ENCODE data around the gene CIAPIN1. TPM values are rescaled to one million over a fixed set of nuclear protein-coding genes. Genes with fewer than 3 reads are reported as not detected.

CIAPIN1 gene
- total and polyA plus RNA-seq, 8 donors = 48.6 to 87.7 (median 74.6) TPM

DNA sequence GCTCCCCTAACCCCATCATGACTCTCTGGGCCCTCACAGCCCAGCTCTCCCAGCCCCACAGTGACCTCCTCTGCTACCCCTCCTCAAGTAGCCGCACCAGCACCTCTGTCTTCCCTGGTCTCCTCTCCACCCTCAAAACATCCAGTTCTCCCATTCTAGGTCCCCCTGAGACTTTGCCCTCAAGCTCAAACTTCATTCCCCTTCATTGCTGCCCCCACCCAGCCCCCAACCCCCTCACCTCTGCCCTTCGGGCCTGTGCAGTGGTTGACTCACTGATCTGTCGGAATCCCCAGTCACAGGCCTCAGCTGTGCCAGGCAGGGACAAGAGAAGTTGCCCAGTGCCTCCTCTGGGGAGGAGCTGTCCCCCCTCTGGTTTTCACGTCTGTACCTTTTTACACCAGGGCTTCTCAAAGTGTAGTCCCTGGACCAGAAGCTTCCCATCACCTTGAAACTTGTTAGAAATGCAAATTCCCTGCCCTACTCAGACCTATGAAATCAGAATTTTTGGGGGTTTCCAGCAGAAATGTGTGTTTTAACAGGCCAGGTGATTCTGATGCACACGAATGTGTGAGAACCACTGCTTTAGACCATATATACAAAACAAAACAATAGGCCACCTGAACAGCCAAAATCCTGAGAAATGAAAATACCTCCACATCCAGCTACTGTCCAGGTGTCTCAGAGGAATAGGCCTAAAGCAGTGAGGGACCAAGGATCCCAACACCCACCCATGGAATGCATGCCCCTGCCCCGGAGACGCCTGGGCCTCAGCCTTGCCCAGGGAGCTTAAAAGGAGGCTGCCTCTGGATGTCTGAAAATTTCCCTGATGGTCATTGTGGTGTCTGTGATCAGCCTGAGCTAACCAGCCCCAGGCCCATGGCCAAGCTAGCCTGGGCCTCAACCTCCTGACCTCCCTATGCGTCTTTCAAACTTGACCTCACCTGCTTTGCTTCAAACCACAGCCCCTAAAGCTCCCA is 40.0 kb upstream of the CIAPIN1 start:
- Histone ChIP-seq H3K4me3 (peak overlapping the region in 1 of 2 donors; percentile 64), H3K4me1 (peaks cover 13 to 25% of the 10 kb centered on the region in 2 donors), H3K9me3 (no peaks in the 10 kb centered on the region), H3K36me3 (no peaks in the 10 kb centered on the region), H3K27me3 (peaks cover 0 to 12% of the 10 kb centered on the region in 2 donors), H3K27ac (peak overlapping the region in 1 of 2 donors; percentile 13)
- TF ChIP-seq, protein P1, sequence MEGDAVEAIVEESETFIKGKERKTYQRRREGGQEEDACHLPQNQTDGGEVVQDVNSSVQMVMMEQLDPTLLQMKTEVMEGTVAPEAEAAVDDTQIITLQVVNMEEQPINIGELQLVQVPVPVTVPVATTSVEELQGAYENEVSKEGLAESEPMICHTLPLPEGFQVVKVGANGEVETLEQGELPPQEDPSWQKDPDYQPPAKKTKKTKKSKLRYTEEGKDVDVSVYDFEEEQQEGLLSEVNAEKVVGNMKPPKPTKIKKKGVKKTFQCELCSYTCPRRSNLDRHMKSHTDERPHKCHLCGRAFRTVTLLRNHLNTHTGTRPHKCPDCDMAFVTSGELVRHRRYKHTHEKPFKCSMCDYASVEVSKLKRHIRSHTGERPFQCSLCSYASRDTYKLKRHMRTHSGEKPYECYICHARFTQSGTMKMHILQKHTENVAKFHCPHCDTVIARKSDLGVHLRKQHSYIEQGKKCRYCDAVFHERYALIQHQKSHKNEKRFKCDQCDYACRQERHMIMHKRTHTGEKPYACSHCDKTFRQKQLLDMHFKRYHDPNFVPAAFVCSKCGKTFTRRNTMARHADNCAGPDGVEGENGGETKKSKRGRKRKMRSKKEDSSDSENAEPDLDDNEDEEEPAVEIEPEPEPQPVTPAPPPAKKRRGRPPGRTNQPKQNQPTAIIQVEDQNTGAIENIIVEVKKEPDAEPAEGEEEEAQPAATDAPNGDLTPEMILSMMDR (IDR thresholded peaks at IDR 0.05) = no peak
- DNase-seq (peak in 1 of 4 donors; percentile 29), ATAC-seq (no peak)
- intact Hi-C loops (cut with DNase I) = no loop called here

DNA sequence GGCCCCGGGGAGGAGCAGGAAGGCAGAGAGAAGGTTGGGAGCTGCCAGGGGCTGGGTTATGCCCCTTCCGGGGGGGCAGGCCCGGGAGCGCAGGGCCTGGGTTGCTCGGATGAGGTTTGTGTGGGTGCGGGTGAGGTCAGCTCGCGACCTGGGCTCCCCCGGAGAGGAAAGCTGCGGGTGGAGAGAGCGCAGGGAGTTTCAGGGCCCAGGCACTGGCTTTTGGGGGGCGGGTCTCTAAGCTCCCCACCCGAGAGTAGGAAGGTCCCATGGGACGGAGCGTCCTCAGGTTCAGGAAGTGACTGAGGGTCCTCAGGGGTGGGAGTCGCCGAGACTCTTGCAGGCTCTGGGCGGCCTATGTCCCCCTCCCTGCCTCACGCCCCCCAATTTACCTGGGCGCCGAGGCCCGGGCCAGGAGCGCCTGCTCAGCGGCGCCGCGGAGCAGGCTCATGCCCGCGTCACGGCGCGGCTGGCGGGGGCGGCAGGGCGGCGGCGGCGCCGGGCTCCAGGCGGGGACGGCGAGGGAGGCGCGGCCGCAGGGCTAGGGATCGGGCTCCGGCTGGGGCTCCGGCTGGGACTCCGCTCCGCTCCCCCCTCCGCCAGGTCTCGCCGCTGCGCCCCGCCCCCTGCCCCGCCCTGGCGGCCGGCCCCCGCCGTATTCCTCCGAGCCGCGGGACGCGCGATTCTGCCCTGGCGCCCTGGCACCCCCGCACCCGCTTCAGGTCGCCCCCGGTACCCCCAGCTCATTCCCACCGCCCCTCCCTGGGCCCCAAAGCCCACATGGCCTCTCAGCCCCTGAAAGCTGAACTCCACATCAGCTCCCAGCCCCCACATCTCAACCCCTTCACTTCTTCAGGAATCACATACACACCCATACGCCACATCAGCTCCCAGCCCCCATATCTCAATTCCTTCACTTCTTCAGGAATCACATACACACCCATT is 39.0 kb upstream of the CIAPIN1 start, which contains the start of gene DOK4:
Gene DOK4 (minus strand): TSS at position 578 of the 942 bp plus-strand sequence. CDS start 6,986 bp downstream, outside the sequence.
- H3K27me3 ChIP-seq = peaks cover 0 to 12% of the 10 kb centered on the region in 2 donors
- no peaks in the 10 kb centered on the region for H3K9me3 ChIP-seq
- peak within 1 kb of the TSS; percentile 35 to 71 for H3K27ac ChIP-seq
- peak; percentile 95 for ATAC-seq
- intact Hi-C loops (cut with DNase I) = no loop called here
- no peaks in the 10 kb centered on the region for H3K36me3 ChIP-seq
- H3K4me1 ChIP-seq = peaks cover 13 to 25% of the 10 kb centered on the region in 2 donors
- TF ChIP-seq, protein P1 (IDR thresholded peaks at IDR 0.05) = no peak
- H3K4me3 ChIP-seq = peak within 1 kb of the TSS; percentile 64 to 74
- peak; percentile 60 to 97 (median 78) for DNase-seq

DNA sequence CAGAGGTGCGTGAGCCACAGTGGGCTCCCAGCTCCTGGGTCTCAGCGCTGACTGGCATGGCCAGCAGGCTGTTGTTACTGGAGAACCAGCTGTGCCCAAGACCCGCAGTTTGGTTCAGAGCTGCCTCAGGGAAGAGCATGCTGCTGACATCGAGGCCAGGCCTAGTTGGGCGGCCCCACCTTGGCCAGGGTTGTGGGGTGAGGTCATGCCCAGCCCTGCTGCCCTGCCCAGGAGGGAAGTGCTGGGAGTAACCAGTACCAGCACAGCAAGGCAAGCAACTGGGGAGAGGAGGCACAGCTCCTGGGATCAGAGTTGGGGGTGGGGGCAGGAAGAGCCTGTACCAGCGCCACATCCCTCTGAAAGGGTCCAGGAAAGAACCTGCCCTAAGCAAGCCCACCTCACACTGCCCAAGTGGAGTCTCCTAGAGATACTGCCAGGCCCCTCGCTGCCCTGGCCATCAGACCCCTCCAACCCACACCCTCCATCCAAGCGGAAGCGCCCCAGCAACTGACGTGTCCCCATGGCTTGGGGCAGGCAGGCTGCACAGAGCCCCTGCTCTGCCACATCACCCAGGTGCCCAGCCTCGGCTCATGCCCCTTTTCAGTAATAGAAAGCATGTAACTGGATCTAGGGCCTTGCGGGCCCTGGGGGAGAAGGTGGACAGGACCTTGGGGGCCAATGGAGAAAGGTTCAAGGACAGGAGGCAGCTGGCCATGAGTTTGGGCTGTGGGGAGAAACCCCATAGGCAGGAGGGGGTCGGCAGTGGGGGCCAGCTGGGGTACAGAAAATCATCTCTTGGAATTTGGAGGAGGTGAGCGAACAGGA is 38.1 kb upstream of the CIAPIN1 start:
- peak; percentile 59 for ATAC-seq
- Histone ChIP-seq H3K4me3 (peak overlapping the region; percentile 64 to 74), H3K27me3 (peaks cover 0 to 12% of the 10 kb centered on the region in 2 donors), H3K9me3 (no peaks in the 10 kb centered on the region), H3K36me3 (no peaks in the 10 kb centered on the region), H3K4me1 (peaks cover 18 to 31% of the 10 kb centered on the region in 2 donors), H3K27ac (peak overlapping the region; percentile 35 to 71)
- TF ChIP-seq, protein P1 (IDR thresholded peaks at IDR 0.05) = no peak
- intact Hi-C loops (cut with DNase I) = no loop called here
- DNase-seq = peak in 2 of 4 donors; percentile 33 to 82

DNA sequence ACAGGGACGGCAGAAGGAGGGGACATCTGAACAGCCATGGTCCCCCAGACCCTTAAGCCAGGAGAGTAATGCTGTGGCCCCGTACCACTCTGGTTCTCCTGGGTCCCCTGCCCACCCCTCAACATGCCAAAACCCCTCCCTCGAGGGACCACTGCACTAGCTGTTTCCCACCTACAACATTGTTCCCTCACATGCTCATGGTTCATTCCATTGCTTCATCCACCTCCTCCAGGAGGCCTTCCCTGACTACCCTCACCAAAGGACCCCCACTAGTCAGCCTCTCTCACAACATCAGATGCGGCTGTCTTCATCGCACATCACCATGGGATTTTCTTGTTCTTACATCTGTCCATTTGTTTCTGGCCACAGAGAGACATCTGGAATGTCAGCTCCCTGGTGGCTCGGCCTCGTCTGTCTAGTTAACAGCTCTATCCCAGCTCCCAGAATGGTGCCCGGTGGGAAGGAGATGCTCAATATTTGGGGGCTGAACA is 37.4 kb upstream of the CIAPIN1 start:
- DNase-seq = no peak
- no peaks in the 10 kb centered on the region for H3K36me3 ChIP-seq
- ATAC-seq = no peak
- H3K9me3 ChIP-seq = no peaks in the 10 kb centered on the region
- H3K4me3 ChIP-seq = peak overlapping the region in 1 of 2 donors; percentile 64
- H3K4me1 ChIP-seq = peaks cover 25 to 38% of the 10 kb centered on the region in 2 donors
- no peak overlapping the region for H3K27ac ChIP-seq
- intact Hi-C loops (cut with DNase I) = no loop called here
- peaks cover 0 to 13% of the 10 kb centered on the region in 2 donors for H3K27me3 ChIP-seq
- TF ChIP-seq, protein P1 (IDR thresholded peaks at IDR 0.05) = no peak

All from left lung (tissue), 10 donors.